HL-60 (cell line): ENCODE results near the gene TTC33.

Source experiments
- DNase-seq, 2 experiments: peaks; one replicate each; pipeline ENCODE4 v3.0.0-alpha.2; 2010 to 2020; ENCODE audit warnings: low read depth in 1 of 2, low spot score in 1 of 2
- H3K27ac ChIP-seq: fragments of 250-450 bp; sonication (Bioruptor Pico); replicated peaks from 2 replicates; pipeline ENCODE4 v1.5.1; 2020; ENCODE audit warnings: mild to moderate bottlenecking, moderate library complexity
- H3K27me3 ChIP-seq: fragments of 250-450 bp; sonication (Bioruptor Pico); 2 replicates; pipeline ENCODE4 v1.5.1; 2021; ENCODE audit warnings: mild to moderate bottlenecking, moderate library complexity; ENCODE audit not compliant: insufficient read depth, poor library complexity, severe bottlenecking
- H3K4me3 ChIP-seq: replicated peaks from 2 replicates; pipeline ENCODE4 v1.5.1; 2011; ENCODE audit warnings: mild to moderate bottlenecking, control low read depth, low read length; ENCODE audit not compliant: insufficient read depth
- CTCF ChIP-seq: IDR thresholded peaks from one replicate; pipeline ENCODE4 v1.5.1; 2011; ENCODE audit warnings: low read length, control low read depth, inconsistent platforms; ENCODE audit not compliant: insufficient read depth
- GABPA ChIP-seq: IDR thresholded peaks from 2 replicates; pipeline ENCODE4 v1.6.1; 2012; ENCODE audit warnings: low read depth
- POLR2AphosphoS5 ChIP-seq: IDR thresholded peaks from 2 replicates; pipeline ENCODE4 v1.6.1; 2012; ENCODE audit warnings: low read depth
- REST ChIP-seq: IDR thresholded peaks from 2 replicates; pipeline ENCODE4 v1.6.1; 2012; ENCODE audit warnings: low read depth; ENCODE audit not compliant: insufficient replicate concordance
- SPI1 ChIP-seq: IDR thresholded peaks from 2 replicates; pipeline ENCODE4 v1.6.1; 2012; ENCODE audit warnings: low read depth, mild to moderate bottlenecking, borderline replicate concordance

The TTC33 gene

DNA sequence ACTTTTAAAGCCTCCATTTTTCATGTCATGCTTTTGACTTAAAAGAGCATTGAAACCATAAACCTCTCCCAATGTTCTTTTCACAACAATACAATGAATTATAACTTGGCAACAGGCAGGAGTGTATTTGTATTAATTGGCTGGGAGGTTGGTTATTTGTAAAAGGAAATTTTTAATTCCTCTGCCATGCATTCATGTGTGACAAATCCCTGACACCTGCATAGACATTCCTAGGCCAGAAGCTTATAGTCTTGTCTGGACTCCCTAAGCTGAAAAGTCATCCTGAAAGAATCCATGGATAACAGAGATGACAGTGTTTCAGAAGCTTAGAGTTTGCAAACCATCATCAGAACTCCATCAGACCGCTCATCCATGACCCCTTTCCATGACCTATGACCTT is 152.4 kb downstream of the TTC33 start:
- no peak overlapping the region for H3K27ac ChIP-seq
- DNase-seq: no peak

GRCh38 chr5:40601198-40601868 is 154.4 kb downstream of the TTC33 start:
- H3K27ac ChIP-seq: no peak overlapping the region
- DNase-seq: no peak
- no peak for TF ChIP-seq POLR2AphosphoS5
- TF ChIP-seq CTCF: no peak
- no peak for TF ChIP-seq SPI1
- TF ChIP-seq REST: no peak
- TF ChIP-seq GABPA: no peak
- H3K4me3 ChIP-seq: no peak overlapping the region
- H3K27me3 ChIP-seq: no peaks in the 10 kb centered on the region

More for the DNA sequence above, 152.4 kb downstream of the TTC33 start:
- H3K27me3 ChIP-seq: no peaks in the 10 kb centered on the region
- TF ChIP-seq SPI1 (no peak), GABPA (no peak), REST (no peak), CTCF (no peak), POLR2AphosphoS5 (no peak)
- no peak overlapping the region for H3K4me3 ChIP-seq

DNA sequence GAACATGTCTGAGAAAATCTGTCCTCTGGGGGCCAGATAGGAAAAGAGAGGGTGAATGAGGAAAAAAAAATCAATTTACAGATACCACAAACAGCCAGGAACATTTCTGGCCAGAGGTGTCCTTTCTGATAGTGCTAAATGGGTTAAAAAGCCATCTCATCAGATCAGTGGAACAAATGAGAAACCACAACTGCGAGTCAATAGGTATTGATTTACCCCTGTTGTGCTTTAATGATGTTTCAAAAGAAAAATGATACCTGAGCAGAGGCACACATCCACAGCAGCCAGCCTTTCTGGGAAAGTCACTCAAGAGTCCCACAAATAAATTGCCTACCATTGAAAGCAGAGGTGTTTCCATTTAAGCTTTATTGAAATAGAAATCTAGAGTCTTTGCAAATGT is 155.4 kb downstream of the TTC33 start:
- Histone ChIP-seq H3K27me3 (no peaks in the 10 kb centered on the region), H3K4me3 (no peak overlapping the region), H3K27ac (no peak overlapping the region)
- DNase-seq: no peak
- TF ChIP-seq REST (no peak), SPI1 (no peak), CTCF (no peak), POLR2AphosphoS5 (no peak), GABPA (no peak)
